ENCODE data around the gene CD83.

Gene CD83

GRCh38 chr6:14091339-14091978 is 26.1 kb upstream of the CD83 start:
- no peak for DNase-seq

GRCh38 chr6:14092316-14092715 is 25.3 kb upstream of the CD83 start:
- DNase-seq: no peak

- DNase-seq: peak in 5 of 56 donors; percentile 1 to 29 (median 11)
These were observed 24.5 kb upstream of the CD83 start for GRCh38 chr6:14092838-14093789.

DNA sequence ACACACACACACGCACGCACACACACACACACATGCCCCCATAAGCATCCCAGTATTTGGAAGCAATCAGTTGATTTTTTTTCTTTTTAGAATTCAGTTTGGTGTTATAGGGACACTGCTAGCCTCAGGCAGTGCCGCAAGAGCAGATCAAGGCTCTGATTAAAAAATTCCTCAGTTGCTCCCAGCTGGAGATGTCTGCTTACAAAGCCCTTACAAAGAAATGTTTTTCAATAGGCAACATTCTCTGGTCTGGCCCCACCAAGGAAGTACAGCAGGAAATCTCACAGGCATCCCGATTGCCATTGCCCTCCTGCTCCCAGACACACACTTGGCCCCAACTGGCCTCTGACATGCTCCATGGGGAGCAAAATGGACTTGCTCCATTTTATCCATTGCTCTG is 22.9 kb upstream of the CD83 start:
- DNase-seq: no peak

DNA sequence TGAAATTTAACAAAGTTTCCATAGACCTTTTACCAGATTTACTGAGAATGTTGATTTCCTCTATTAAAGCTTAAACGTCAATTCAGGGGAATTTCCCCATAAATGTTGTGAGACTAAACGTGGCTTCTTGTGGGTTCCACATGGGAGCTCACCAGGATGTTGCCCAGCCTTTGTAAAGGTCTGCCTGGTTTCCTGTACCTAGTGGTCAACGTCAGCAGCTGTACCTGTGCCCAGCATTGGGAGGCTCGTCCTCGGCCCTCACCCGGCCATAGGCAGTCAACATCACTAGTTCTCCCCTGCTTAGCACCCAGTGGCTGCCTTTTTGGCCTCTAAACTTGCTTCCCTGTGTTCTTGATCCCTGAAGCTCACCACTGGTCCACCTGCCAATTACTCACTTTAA is 22.1 kb upstream of the CD83 start:
- no peak for DNase-seq

- DNase-seq: no peak
These were observed 17.4 kb upstream of the CD83 start for GRCh38 chr6:14100138-14100537.

DNA sequence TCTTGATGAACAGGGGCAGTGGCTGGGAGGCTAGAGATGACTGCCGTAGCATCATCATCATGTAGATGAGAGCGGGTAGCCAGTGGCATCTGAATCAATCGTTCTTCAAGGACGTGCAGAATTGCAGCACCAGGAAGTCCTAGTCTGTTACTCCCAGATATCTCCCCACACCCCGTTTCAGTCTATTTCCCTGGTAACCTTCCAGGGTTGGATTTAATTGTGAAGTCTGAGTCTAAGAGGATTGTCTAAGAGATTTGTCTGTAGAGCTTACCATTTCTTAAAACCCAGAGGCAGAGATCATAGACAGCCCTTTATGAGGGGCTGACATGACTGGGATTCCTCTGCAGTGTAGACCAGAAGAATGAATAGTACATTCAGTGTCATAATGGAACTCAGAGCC is 16.6 kb upstream of the CD83 start:
- no peak for DNase-seq

- DNase-seq: no peak
These were observed 15.2 kb upstream of the CD83 start for GRCh38 chr6:14102383-14102782.

DNA sequence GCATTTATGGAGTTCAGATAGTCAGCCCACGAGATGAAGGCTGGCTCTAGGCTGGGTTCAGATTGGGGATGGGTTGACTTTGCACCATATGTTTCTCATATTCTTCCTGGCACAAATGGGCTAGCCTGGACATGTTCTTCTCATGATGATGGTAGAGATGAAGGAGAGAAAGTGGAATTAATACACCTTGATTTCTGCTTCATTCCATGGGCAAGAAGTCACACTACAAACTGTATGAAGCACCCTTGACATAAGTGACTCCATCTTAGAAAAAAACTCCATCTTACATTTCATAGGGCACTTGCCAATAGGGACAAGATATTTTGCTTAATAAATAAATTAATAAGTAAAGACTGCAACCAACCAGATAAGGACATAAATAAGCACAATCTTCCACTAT is 12.0 kb upstream of the CD83 start:
- DNase-seq: no peak

DNA sequence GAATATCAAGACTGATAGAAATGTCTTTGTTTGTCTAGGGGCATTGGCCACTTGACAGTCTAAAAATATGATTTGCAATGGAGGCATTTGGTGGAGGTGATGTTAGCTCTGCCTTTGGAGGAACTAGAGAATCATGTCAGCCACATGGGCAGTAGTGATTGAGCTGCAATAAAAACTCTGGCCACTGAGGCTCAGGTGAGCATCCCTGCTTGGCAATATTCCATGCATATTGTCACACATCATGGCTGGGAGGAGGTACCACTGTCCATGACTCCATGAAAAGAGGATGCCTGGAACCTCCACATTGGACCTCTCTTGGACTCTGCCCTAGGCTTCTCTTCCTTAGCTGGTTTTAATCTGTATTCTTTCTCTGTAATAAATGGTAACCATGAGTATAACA is 10.6 kb upstream of the CD83 start:
- no peak for DNase-seq

GRCh38 chr6:14107711-14108494 is 9.7 kb upstream of the CD83 start:
- no peak for DNase-seq

GRCh38 chr6:14108571-14109410 is 8.8 kb upstream of the CD83 start:
- DNase-seq: peak in 19 of 56 donors; percentile 10 to 56 (median 21)

DNA sequence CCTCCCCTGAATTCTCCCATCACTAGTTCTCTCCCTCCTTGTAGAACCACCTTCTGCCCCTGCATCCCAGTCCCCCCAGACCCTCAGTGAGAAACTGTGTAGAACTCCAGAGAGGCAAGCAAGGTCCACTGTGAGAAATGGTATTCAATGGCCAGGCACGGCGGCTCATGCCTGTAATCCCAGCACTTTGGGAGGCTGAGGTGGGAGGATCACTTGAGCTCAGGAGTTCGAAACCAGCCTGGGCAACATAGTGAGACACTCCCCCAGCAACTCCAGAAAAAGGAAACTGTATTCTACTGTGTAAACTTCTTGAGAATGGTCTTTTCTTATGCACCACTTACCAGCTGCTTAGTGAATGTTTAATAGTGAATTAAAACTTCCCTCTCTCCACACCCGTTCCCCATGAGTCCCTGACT is 8.2 kb upstream of the CD83 start:
- no peak for DNase-seq

GRCh38 chr6:14110001-14110818 is 7.4 kb upstream of the CD83 start:
- DNase-seq: no peak

DNA sequence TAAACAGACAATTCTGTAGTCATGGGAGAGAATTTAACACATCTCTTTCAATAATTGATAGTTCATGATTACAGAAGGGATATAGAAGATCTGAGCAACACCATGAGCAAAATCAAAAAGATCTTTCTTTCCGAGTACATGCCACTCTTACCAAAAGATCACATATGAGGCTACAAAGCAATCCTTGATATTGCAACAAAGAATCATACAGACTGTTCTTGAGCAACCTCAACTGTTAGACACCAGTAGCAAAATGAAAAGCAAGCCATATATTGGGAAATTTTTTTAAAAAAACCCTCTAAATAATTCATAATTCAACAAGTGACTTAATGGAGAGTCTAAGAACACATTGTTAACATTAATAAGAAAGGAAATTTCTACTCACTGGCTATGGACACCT is 3.6 kb upstream of the CD83 start:
- no peak for DNase-seq

GRCh38 chr6:14118091-14118439 is 493 bp downstream of the CD83 start:
- no peak for DNase-seq

- no peak for DNase-seq
These were observed 874 bp downstream of the CD83 start for GRCh38 chr6:14118446-14118845.

DNA sequence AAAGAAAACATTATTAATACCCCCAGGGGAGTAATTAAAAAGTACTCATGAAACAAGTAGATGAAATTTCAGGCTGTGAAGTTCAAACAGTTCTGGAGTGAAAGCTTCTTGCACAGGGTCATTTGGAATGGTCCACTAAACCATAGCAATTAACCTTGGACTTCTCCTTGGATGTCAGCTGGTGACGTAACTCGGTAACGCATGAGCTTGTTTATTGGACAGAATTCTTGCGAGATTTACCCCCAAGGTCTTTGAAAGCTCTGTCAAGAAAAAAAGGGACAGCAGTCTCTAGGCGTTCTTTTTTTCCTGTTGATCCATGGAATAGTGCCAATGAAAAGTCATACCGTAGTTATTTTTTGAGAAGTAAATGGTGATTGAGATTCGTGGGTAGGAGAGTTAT is 2.2 kb downstream of the CD83 start:
- DNase-seq: no peak

- no peak for DNase-seq
These were observed 3.0 kb downstream of the CD83 start for GRCh38 chr6:14120546-14120945.

DNA sequence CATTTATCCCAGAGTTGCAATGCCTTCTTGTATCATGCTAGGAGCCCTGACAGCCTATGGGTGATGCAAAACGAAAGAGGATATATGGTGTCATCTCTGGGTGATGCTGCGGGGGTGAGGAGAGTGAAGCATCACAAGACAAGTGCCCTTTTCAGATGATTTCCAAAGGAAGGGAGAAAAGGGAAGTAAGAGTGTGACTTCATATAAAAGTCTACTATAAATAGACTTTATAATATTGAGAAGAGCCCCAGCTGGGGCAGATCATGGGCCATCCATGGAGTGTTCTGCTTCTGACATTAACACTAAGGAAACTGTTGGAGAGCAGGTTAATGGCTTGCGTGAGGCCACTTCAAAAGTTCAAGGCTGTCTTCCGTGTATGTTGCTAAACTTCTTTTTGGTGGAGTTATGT is 4.4 kb downstream of the CD83 start:
- DNase-seq: peak in 1 of 56 donors; percentile 11
